H9 (cell line): ENCODE results near the gene ZNF853. TPM values are rescaled to one million over a fixed set of nuclear protein-coding genes. Genes with fewer than 3 reads are reported as not detected.

Experiments used
- DNase-seq: peaks from one replicate; pipeline ENCODE4 v3.0.0-alpha.2; 2017
- H2AFZ ChIP-seq: one replicate; pipeline ENCODE4 v1.6.1; 2013; ENCODE audit warnings: mild to moderate bottlenecking, low read length, control low read depth, moderate library complexity
- H2AK5ac ChIP-seq: 2 replicates; pipeline ENCODE4 v1.6.1; 2013; ENCODE audit warnings: low read length, control low read depth, mixed read lengths; ENCODE audit not compliant: insufficient read length
- H2BK120ac ChIP-seq: one replicate; pipeline ENCODE4 v1.6.1; 2013; ENCODE audit warnings: low read depth, mild to moderate bottlenecking, low read length, control low read depth, inconsistent platforms; ENCODE audit not compliant: poor library complexity, severe bottlenecking
- H2BK12ac ChIP-seq: 2 replicates; pipeline ENCODE4 v1.6.1; 2013; ENCODE audit warnings: low read length, control low read depth, mixed read lengths, low read depth; ENCODE audit not compliant: insufficient read length
- H2BK15ac ChIP-seq: 2 replicates; pipeline ENCODE4 v1.6.1; 2013; ENCODE audit warnings: low read depth, low read length, control low read depth
- H2BK20ac ChIP-seq: one replicate; pipeline ENCODE4 v1.6.1; 2013; ENCODE audit warnings: low read depth, mild to moderate bottlenecking, low read length, control low read depth, inconsistent platforms; ENCODE audit not compliant: poor library complexity, severe bottlenecking
- H2BK5ac ChIP-seq: 2 replicates; pipeline ENCODE4 v1.6.1; 2013; ENCODE audit warnings: low read length, control low read depth, mixed read lengths; ENCODE audit not compliant: insufficient read length
- H3K14ac ChIP-seq: 2 replicates; pipeline ENCODE4 v1.6.1; 2013; ENCODE audit warnings: low read length, control low read depth; ENCODE audit not compliant: insufficient read depth
- H3K18ac ChIP-seq: 2 replicates; pipeline ENCODE4 v1.6.1; 2013; ENCODE audit warnings: low read depth, mild to moderate bottlenecking, mixed read lengths, low read length, control low read depth; ENCODE audit not compliant: insufficient read length
- H3K23ac ChIP-seq: 2 replicates; pipeline ENCODE4 v1.6.1; 2013; ENCODE audit warnings: low read length, control low read depth, mixed read lengths, low read depth; ENCODE audit not compliant: insufficient read length
- H3K23me2 ChIP-seq: 2 replicates; pipeline ENCODE4 v1.6.1; 2013; ENCODE audit warnings: low read depth, mild to moderate bottlenecking, mixed read lengths, low read length, control low read depth; ENCODE audit not compliant: insufficient read length, poor library complexity, severe bottlenecking
- H3K27ac ChIP-seq: 2 replicates; pipeline ENCODE4 v1.5.1; 2013; ENCODE audit warnings: low read length, control low read depth, mixed read lengths, low read depth; ENCODE audit not compliant: insufficient read length
- H3K27me3 ChIP-seq: 2 replicates; pipeline ENCODE4 v1.6.1; 2013; ENCODE audit warnings: low read length, control low read depth, inconsistent platforms; ENCODE audit not compliant: insufficient read depth
- H3K4ac ChIP-seq: 2 replicates; pipeline ENCODE4 v1.6.1; 2013; ENCODE audit warnings: low read depth, mild to moderate bottlenecking, control low read depth, inconsistent platforms, low read length, moderate library complexity
- H3K4me1 ChIP-seq: 2 replicates; pipeline ENCODE4 v1.6.1; 2013; ENCODE audit warnings: low read length, control low read depth, inconsistent platforms; ENCODE audit not compliant: insufficient read depth
- H3K4me2 ChIP-seq: 2 replicates; pipeline ENCODE4 v1.6.1; 2013; ENCODE audit warnings: low read length, control low read depth, mixed read lengths; ENCODE audit not compliant: insufficient read length, insufficient read depth
- H3K56ac ChIP-seq: 2 replicates; pipeline ENCODE4 v1.6.1; 2013; ENCODE audit warnings: low read depth, mild to moderate bottlenecking, mixed read lengths, low read length, control low read depth; ENCODE audit not compliant: insufficient read length
- H3K79me1 ChIP-seq: 2 replicates; pipeline ENCODE4 v1.6.1; 2013; ENCODE audit warnings: low read depth, mild to moderate bottlenecking, moderate library complexity, low read length, control low read depth, inconsistent platforms; ENCODE audit not compliant: insufficient read depth, poor library complexity, severe bottlenecking
- H3K79me2 ChIP-seq: 2 replicates; pipeline ENCODE4 v1.6.1; 2013; ENCODE audit warnings: low read length, control low read depth, inconsistent platforms; ENCODE audit not compliant: insufficient read depth
- H3K9ac ChIP-seq: 2 replicates; pipeline ENCODE4 v1.6.1; 2013; ENCODE audit warnings: low read length, control low read depth, mixed read lengths; ENCODE audit not compliant: insufficient read length; ENCODE audit errors: extremely low read depth
- H3K9me3 ChIP-seq: one replicate; pipeline ENCODE4 v1.6.1; 2013; ENCODE audit warnings: low read depth, low read length, inconsistent platforms; ENCODE audit not compliant: control insufficient read depth
- H3T11ph ChIP-seq: one replicate; pipeline ENCODE4 v1.6.1; 2013; ENCODE audit warnings: mild to moderate bottlenecking, low read length, control low read depth, inconsistent platforms
- H4K20me1 ChIP-seq: one replicate; pipeline ENCODE4 v1.6.1; 2013; ENCODE audit not compliant: control insufficient read depth, insufficient read length, insufficient read depth
- H4K5ac ChIP-seq: 2 replicates; pipeline ENCODE4 v1.6.1; 2013; ENCODE audit warnings: low read depth, mild to moderate bottlenecking, mixed read lengths, low read length, control low read depth; ENCODE audit not compliant: insufficient read length
- H4K8ac ChIP-seq: replicated peaks from 2 replicates; pipeline ENCODE4 v1.6.1; 2013; ENCODE audit warnings: low read length, control low read depth, mixed read lengths, low read depth; ENCODE audit not compliant: insufficient read length
- H4K91ac ChIP-seq: 2 replicates; pipeline ENCODE4 v1.6.1; 2013; ENCODE audit warnings: low read depth, mild to moderate bottlenecking, moderate library complexity, mixed read lengths, low read length, control low read depth; ENCODE audit not compliant: insufficient read length
- H3K27ac Mint-ChIP-seq, 3 experiments: 2 replicates in 2 of 3; 3 replicates in 1 of 3; pipeline ENCODE4 v1.8.0; 2020 to 2021; ENCODE audit warnings: mixed read lengths in 3 of 3, mild to moderate bottlenecking in 1 of 3, moderate library complexity in 1 of 3
- H3K27me3 Mint-ChIP-seq: 2 replicates; pipeline ENCODE4 v1.8.0; 2021; ENCODE audit warnings: low read depth, mild to moderate bottlenecking, moderate library complexity, mixed read lengths
- H3K36me3 Mint-ChIP-seq, 3 experiments: 2 replicates in 2 of 3; 3 replicates in 1 of 3; pipeline ENCODE4 v1.8.0; 2020 to 2021; ENCODE audit warnings: low read depth in 3 of 3, mixed read lengths in 3 of 3; ENCODE audit not compliant: insufficient read depth in 1 of 3
- H3K4me1 Mint-ChIP-seq, 2 experiments: 2 replicates each; pipeline ENCODE4 v1.8.0; 2020; ENCODE audit warnings: mixed read lengths in 2 of 2
- H3K4me3 Mint-ChIP-seq, 2 experiments: 2 replicates in 1 of 2; 3 replicates in 1 of 2; pipeline ENCODE4 v1.8.0; 2020 to 2021; ENCODE audit warnings: mild to moderate bottlenecking in 2 of 2, mixed read lengths in 2 of 2, moderate library complexity in 1 of 2
- H3K9me3 Mint-ChIP-seq, 2 experiments: 2 replicates in 1 of 2; 3 replicates in 1 of 2; pipeline ENCODE4 v1.8.0; 2020; ENCODE audit warnings: mild to moderate bottlenecking in 2 of 2, mixed read lengths in 2 of 2, moderate library complexity in 1 of 2
- CTCF ChIP-seq: fragments of 200-600 bp; sonication (generic); conservative IDR thresholded peaks from 3 replicates; pipeline ENCODE4 v1.8.0; 2021; ENCODE audit warnings: antibody characterized with exemption, mild to moderate bottlenecking
- WGBS: extraction: QIAGEN DNeasy Blood & Tissue Kit; methylation state at CpG from one replicate; pipeline ENCODE4 v1.1.7; 2013; ENCODE audit warnings: missing lambda C conversion rate, low lambda C conversion rate, mixed read lengths; ENCODE audit not compliant: insufficient read length; ENCODE audit errors: extremely low coverage; 5-methylcytosine and 5-hydroxymethylcytosine counted together
- total RNA-seq: library from RNA; stranded (reverse); gene quantifications from 2 replicates; pipeline ENCODE4 v1.2.1, GENCODE V29; 2021

The ZNF853 gene
- total RNA-seq, 1 experiment from 2014 or later: 9.6 TPM

GRCh38 chr7:6650086-6650485, 34.7 kb downstream of the ZNF853 start:
- no peak for TF ChIP-seq CTCF
- Mint-ChIP-seq H3K27ac (no peak overlapping the region), H3K4me1 (no peaks in the 10 kb centered on the region)

More at GRCh38 chr7:6650086-6650485, 34.7 kb downstream of the ZNF853 start:
- no peaks in the 10 kb centered on the region for H3K23me2 ChIP-seq
- no peak overlapping the region for H3T11ph ChIP-seq
- no peaks in the 10 kb centered on the region for H3K9me3 ChIP-seq
- no peak overlapping the region for H4K8ac ChIP-seq
- no peak overlapping the region for H2BK120ac ChIP-seq
- H3K4me1 ChIP-seq: no peaks in the 10 kb centered on the region
- no peak overlapping the region for H4K91ac ChIP-seq
- no peak overlapping the region for H3K9ac ChIP-seq
- H4K20me1 ChIP-seq: no peaks in the 10 kb centered on the region
- Mint-ChIP-seq H3K36me3 (peaks cover 13 to 23% (median 22%) of the 10 kb centered on the region in 3 experiments), H3K4me3 (no peak overlapping the region), H3K9me3 (peaks cover 0 to 4% of the 10 kb centered on the region in 2 experiments; a peak in 1 of 5 replicates), H3K27me3 (no peaks in the 10 kb centered on the region)
- H3K4ac ChIP-seq: no peak overlapping the region
- H3K4me2 ChIP-seq: no peak overlapping the region
- no CpG with 5 or more reads among the region's 10 CpGs for WGBS
- H3K27me3 ChIP-seq: no peaks in the 10 kb centered on the region
- H2AK5ac ChIP-seq: no peak overlapping the region
- no peak overlapping the region for H3K27ac ChIP-seq
- no peak overlapping the region for H2BK5ac ChIP-seq
- H3K56ac ChIP-seq: no peak overlapping the region
- H2BK15ac ChIP-seq: no peak overlapping the region
- no peaks in the 10 kb centered on the region for H3K79me2 ChIP-seq
- H3K23ac ChIP-seq: no peak overlapping the region
- DNase-seq: no peak
- no peak overlapping the region for H3K14ac ChIP-seq
- H2BK12ac ChIP-seq: no peak overlapping the region
- no peak overlapping the region for H2BK20ac ChIP-seq
- H3K79me1 ChIP-seq: no peaks in the 10 kb centered on the region
- H3K18ac ChIP-seq: no peak overlapping the region
- no peak overlapping the region for H4K5ac ChIP-seq
- H2AFZ ChIP-seq: no peak overlapping the region
